IMR-90 (cell line): ENCODE data around the gene ACTRT2. TPM values are rescaled to one million over a fixed set of nuclear protein-coding genes. Genes with fewer than 3 reads are reported as not detected.

Experiments used
- ATAC-seq: fragments of 200-7000 bp; cut with Tn5 transposase; 2 replicates; pipeline ENCODE4 v1.9.1; 2020; ENCODE audit warnings: low read depth, mild to moderate bottlenecking, moderate library complexity
- BruUV-seq: library from RNA; stranded (reverse); fragments of 400-500 nt; replicated peaks from 2 replicates; lab custom pipeline; 2021; lab: Mats Ljungman, UMichigan
- CTCF ChIA-PET: fragments of 300-600 bp; formaldehyde crosslinking; extraction: SDS; loops from one replicate; lab custom pipeline; 2021; ENCODE audit warnings: antibody characterized with exemption; lab: Yijun Ruan, JAX
- POLR2A ChIA-PET: fragments of 300-600 bp; sonication (Branson Sonifier 250); formaldehyde crosslinking; loops from one replicate; lab custom pipeline; 2022; ENCODE audit warnings: antibody characterized with exemption; ENCODE audit not compliant: unreplicated experiment; lab: Charles Lee
- DNase-seq: peaks from one replicate; pipeline ENCODE4 v3.0.0; 2013
- H2AFZ ChIP-seq: replicated peaks from 2 replicates; pipeline ENCODE3; 2013; ENCODE audit warnings: low read length, mild to moderate bottlenecking; ENCODE audit not compliant: poor library complexity
- H2AK5ac ChIP-seq: 2 replicates; pipeline ENCODE4 v1.6.1; 2013; ENCODE audit warnings: low read depth, low read length, inconsistent platforms
- H2AK9ac ChIP-seq: replicated peaks from 2 replicates; pipeline ENCODE3; 2013; ENCODE audit warnings: mild to moderate bottlenecking, low read depth, low read length, moderate library complexity; ENCODE audit not compliant: poor library complexity
- H2BK120ac ChIP-seq: 2 replicates; pipeline ENCODE4 v1.6.1; 2013; ENCODE audit warnings: low read depth, low read length, inconsistent platforms
- H2BK15ac ChIP-seq: 3 replicates; pipeline ENCODE4 v1.6.1; 2013; ENCODE audit warnings: low read depth, low read length, inconsistent platforms
- H2BK20ac ChIP-seq: 2 replicates; pipeline ENCODE4 v1.6.1; 2013; ENCODE audit warnings: low read depth, mild to moderate bottlenecking, inconsistent platforms, low read length, moderate library complexity
- H2BK5ac ChIP-seq: 2 replicates; pipeline ENCODE4 v1.6.1; 2013; ENCODE audit warnings: mild to moderate bottlenecking, low read depth, low read length, inconsistent platforms; ENCODE audit not compliant: poor library complexity, severe bottlenecking
- H3K14ac ChIP-seq: replicated peaks from 2 replicates; pipeline ENCODE4 v1.6.1; 2013; ENCODE audit warnings: low read depth, low read length, inconsistent platforms
- H3K18ac ChIP-seq: 2 replicates; pipeline ENCODE4 v1.6.1; 2013; ENCODE audit warnings: low read depth, low read length, control low read depth
- H3K23ac ChIP-seq: 2 replicates; pipeline ENCODE4 v1.6.1; 2013; ENCODE audit warnings: low read depth, low read length, inconsistent platforms
- H3K27ac ChIP-seq: 2 replicates; pipeline ENCODE4 v1.5.1; 2013; ENCODE audit warnings: mild to moderate bottlenecking, control low read depth, low read length; ENCODE audit not compliant: insufficient read depth
- H3K27me3 ChIP-seq: 2 replicates; pipeline ENCODE4 v1.6.1; 2013; ENCODE audit warnings: low read length; ENCODE audit not compliant: control insufficient read depth, insufficient read depth
- H3K36me3 ChIP-seq: 2 replicates; pipeline ENCODE4 v1.6.1; 2013; ENCODE audit warnings: low read length, mixed read lengths; ENCODE audit not compliant: control insufficient read depth, insufficient read depth
- H3K4ac ChIP-seq: 2 replicates; pipeline ENCODE4 v1.6.1; 2013; ENCODE audit warnings: low read depth, low read length, inconsistent platforms
- H3K4me1 ChIP-seq: 2 replicates; pipeline ENCODE4 v1.6.1; 2013; ENCODE audit warnings: low read length, mixed read lengths; ENCODE audit not compliant: control insufficient read depth, insufficient read depth
- H3K4me2 ChIP-seq: 2 replicates; pipeline ENCODE4 v1.6.1; 2013; ENCODE audit warnings: low read depth, mild to moderate bottlenecking, control low read depth, low read length, moderate library complexity
- H3K4me3 ChIP-seq: 2 replicates; pipeline ENCODE4 v1.5.1; 2013; ENCODE audit warnings: low read depth, mild to moderate bottlenecking, control low read depth, low read length, moderate library complexity; ENCODE audit not compliant: insufficient read depth
- H3K56ac ChIP-seq: 2 replicates; pipeline ENCODE4 v1.6.1; 2013; ENCODE audit warnings: low read length, inconsistent platforms; ENCODE audit not compliant: insufficient read depth; ENCODE audit errors: extremely low read depth
- H3K79me1 ChIP-seq, 2 experiments: 2 replicates each; pipeline ENCODE4 v1.6.1; 2013; ENCODE audit warnings: low read length in 2 of 2, inconsistent platforms in 1 of 2, low read depth in 1 of 2
- H3K9ac ChIP-seq: 2 replicates; pipeline ENCODE4 v1.6.1; 2013; ENCODE audit warnings: low read depth, low read length, control low read depth
- H3K9me1 ChIP-seq: 2 replicates; pipeline ENCODE4 v1.6.1; 2013; ENCODE audit warnings: low read length, inconsistent platforms; ENCODE audit not compliant: insufficient read depth
- H3K9me3 ChIP-seq: 2 replicates; pipeline ENCODE4 v1.6.1; 2013; ENCODE audit warnings: low read length; ENCODE audit not compliant: control insufficient read depth, insufficient read depth
- H4K20me1 ChIP-seq: 2 replicates; pipeline ENCODE4 v1.6.1; 2013; ENCODE audit warnings: low read length, inconsistent platforms; ENCODE audit not compliant: insufficient read depth
- H4K5ac ChIP-seq: 2 replicates; pipeline ENCODE4 v1.6.1; 2013; ENCODE audit warnings: mild to moderate bottlenecking, low read depth, low read length, control low read depth
- H4K8ac ChIP-seq, 2 experiments: 2 replicates each; pipeline ENCODE4 v1.6.1; 2013; ENCODE audit warnings: low read depth in 2 of 2, low read length in 2 of 2, control low read depth in 1 of 2, inconsistent platforms in 1 of 2
- H4K91ac ChIP-seq: 2 replicates; pipeline ENCODE4 v1.6.1; 2013; ENCODE audit warnings: low read depth, low read length, inconsistent platforms; ENCODE audit not compliant: insufficient read depth
- BHLHE40 ChIP-seq: fragments of 150-350 bp; IDR thresholded peaks from 2 replicates; pipeline ENCODE4 v1.6.1; 2016; ENCODE audit warnings: mild to moderate bottlenecking, low read depth, low read length
- MAZ ChIP-seq: IDR thresholded peaks from 2 replicates; pipeline ENCODE4 v1.6.1; 2012; ENCODE audit warnings: low read depth, mild to moderate bottlenecking, low read length, improper control_type of control experiment, moderate library complexity, borderline replicate concordance
- NFE2L2 ChIP-seq: fragments of 150-350 bp; IDR thresholded peaks from 2 replicates; pipeline ENCODE4 v1.6.1; 2016; ENCODE audit warnings: low read depth, mild to moderate bottlenecking, low read length
- SMC3 ChIP-seq: fragments of 150-350 bp; IDR thresholded peaks from 2 replicates; pipeline ENCODE4 v1.6.1; 2016; ENCODE audit warnings: low read depth, mild to moderate bottlenecking, antibody characterized with exemption, low read length, moderate library complexity
- USF2 ChIP-seq: fragments of 150-350 bp; IDR thresholded peaks from 2 replicates; pipeline ENCODE4 v1.6.1; 2017; ENCODE audit warnings: mild to moderate bottlenecking, antibody characterized with exemption, low read length, low read depth
- WGBS, 2 experiments: methylation state at CpG; one replicate each; pipeline versions ENCODE4 v1.1.5 to v1.1.7; 2013; ENCODE audit warnings: missing lambda C conversion rate in 2 of 2; ENCODE audit not compliant: insufficient read length in 1 of 2; ENCODE audit errors: extremely low coverage in 2 of 2; 5-methylcytosine and 5-hydroxymethylcytosine counted together
- dilution Hi-C: fragments of 300-500 bp; cut with HindIII; formaldehyde crosslinking; loops from one replicate; pipeline ENCODE4 v1.14.3; 2018; ENCODE audit warnings: low sequenced_read_pairs; ENCODE audit not compliant: unreplicated experiment
- in situ Hi-C: fragments of 300-500 bp; cut with MboI; formaldehyde crosslinking; loops from 3 replicates; pipeline ENCODE4 v1.14.3; 2019; ENCODE audit warnings: low sequenced_read_pairs, inconsistent platforms, mixed read lengths
- intact Hi-C: fragments of 100-400 bp; cut with micrococcal nuclease; formaldehyde crosslinking; loops from 2 replicates; pipeline ENCODE4 v1.10.0; 2022
- polyA plus RNA-seq, 3 experiments: library from polyadenylated mRNA; depleted of rRNA; stranded (reverse); fragments of >200 nt; gene quantifications; 2 replicates each; pipeline ENCODE4 v1.2.3, GENCODE V29; 2012; ENCODE audit warnings: low replicate concordance in 1 of 3
- total RNA-seq: library from RNA; depleted of rRNA; stranded (reverse); fragments of >200 nt; gene quantifications from 2 replicates; pipeline ENCODE4 v1.2.3, GENCODE V29; 2012

ACTRT2 gene
- total and polyA plus RNA-seq, 2 of the 4 experiments (the other 2 are of a cell fraction): not detected

- TF ChIP-seq USF2 (no peak), NFE2L2 (no peak), MAZ (no peak), BHLHE40 (no peak)
Observed at GRCh38 chr1:3061566-3061965, 40.3 kb downstream of the ACTRT2 start (continued).

GRCh38 chr1:3061981-3062615 is 40.8 kb downstream of the ACTRT2 start:
- no peak overlapping the region for H2AK9ac ChIP-seq
- H2BK15ac ChIP-seq: no peak overlapping the region
- H3K4me2 ChIP-seq: no peak overlapping the region
- no peaks in the 10 kb centered on the region for H3K79me1 ChIP-seq
- DNase-seq (no peak), ATAC-seq (no peak)
- no peak overlapping the region for H3K18ac ChIP-seq
- no peaks in the 10 kb centered on the region for H3K9me3 ChIP-seq
- no peaks in the 10 kb centered on the region for H3K4me1 ChIP-seq
- H3K4ac ChIP-seq: no peak overlapping the region
- intact Hi-C loops: loop anchor here (10.0 kb wide), 1 partner anchor 253 kb away; no protein-coding TSS in a partner anchor
- no peak overlapping the region for H2BK120ac ChIP-seq
- ChIA-PET CTCF (no interaction called here), POLR2A (no interaction called here)
- H2AK5ac ChIP-seq: no peak overlapping the region
- in situ Hi-C loops: loop anchor here (25.0 kb wide), 1 partner anchor 625 kb away; no protein-coding TSS in a partner anchor
- TF ChIP-seq BHLHE40 (no peak), SMC3 (no peak), MAZ (no peak)
- H2AFZ ChIP-seq: no peak overlapping the region
- H3K14ac ChIP-seq: no peak overlapping the region
- H3K23ac ChIP-seq: no peak overlapping the region
- no peak overlapping the region for H2BK5ac ChIP-seq
- H2BK20ac ChIP-seq: no peak overlapping the region
- H4K91ac ChIP-seq: no peak overlapping the region
- H3K4me3 ChIP-seq: no peak overlapping the region
- no peak overlapping the region for H3K9ac ChIP-seq
- no peaks in the 10 kb centered on the region for H4K20me1 ChIP-seq
- no peak overlapping the region for H4K8ac ChIP-seq
- H3K9me1 ChIP-seq: no peaks in the 10 kb centered on the region
- no peak overlapping the region for H4K5ac ChIP-seq
- H3K36me3 ChIP-seq: no peaks in the 10 kb centered on the region
- H3K56ac ChIP-seq: no peak overlapping the region
- H3K27me3 ChIP-seq: peaks cover 44% of the 10 kb centered on the region
- dilution Hi-C loops: no loop called here
- no peak overlapping the region for H3K27ac ChIP-seq
- WGBS, 2 experiments: 17% methylated on average over 4 of the region's 21 CpGs; no CpG with 5 or more reads in 1 of the 2 experiments
- no TSS peak for BruUV-seq
